WTC11 (cell line): ENCODE measurements around the gene NRXN2. TPM values are rescaled to one million over a fixed set of nuclear protein-coding genes. Genes with fewer than 3 reads are reported as not detected.

ENCODE experiments used
- ATAC-seq: fragments of 200-7000 bp; cut with Tn5 transposase; 2 replicates; pipeline ENCODE4 v1.10.0; 2021; ENCODE audit warnings: mild to moderate bottlenecking, moderate library complexity
- CTCF ChIA-PET: fragments of 300-600 bp; sonication (Branson Sonifier 250); formaldehyde crosslinking; loops from one replicate; lab custom pipeline; 2021; ENCODE audit warnings: antibody characterized with exemption; lab: Charles Lee
- POLR2A ChIA-PET: fragments of 350-600 bp; sonication (Branson Sonifier 250); formaldehyde crosslinking; loops from one replicate; lab custom pipeline; 2021; ENCODE audit warnings: antibody characterized with exemption; lab: Charles Lee
- DNase-seq: peaks from one replicate; pipeline ENCODE4 v3.0.0; 2021; ENCODE audit warnings: low spot score
- H3K27ac Mint-ChIP-seq: 2 replicates; pipeline ENCODE4 v1.8.0; 2021; ENCODE audit warnings: mixed read lengths
- H3K27me3 Mint-ChIP-seq: 2 replicates; pipeline ENCODE4 v1.8.0; 2021; ENCODE audit warnings: low read depth, mild to moderate bottlenecking, moderate library complexity, mixed read lengths
- H3K36me3 Mint-ChIP-seq: 2 replicates; pipeline ENCODE4 v1.8.0; 2021; ENCODE audit warnings: mixed read lengths
- H3K4me1 Mint-ChIP-seq: 2 replicates; pipeline ENCODE4 v1.8.0; 2022; ENCODE audit warnings: mixed read lengths
- H3K4me3 Mint-ChIP-seq: 2 replicates; pipeline ENCODE4 v1.8.0; 2021; ENCODE audit warnings: mild to moderate bottlenecking, moderate library complexity, mixed read lengths
- H3K9me3 Mint-ChIP-seq: 2 replicates; pipeline ENCODE4 v1.8.0; 2021; ENCODE audit warnings: mixed read lengths
- ESRRA ChIP-seq: sonication (generic); formaldehyde crosslinking; IDR thresholded peaks from 2 replicates; pipeline ENCODE4 v1.8.1; 2022; ENCODE audit warnings: mild to moderate bottlenecking, missing genetic modification reagents, borderline replicate concordance
- FOXK1 ChIP-seq: sonication (generic); formaldehyde crosslinking; IDR thresholded peaks from 2 replicates; pipeline ENCODE4 v1.8.0; 2022; ENCODE audit warnings: mild to moderate bottlenecking, moderate library complexity, missing genetic modification reagents
- GRHL2 ChIP-seq: fragments of 250-450 bp; sonication (Bioruptor Pico); IDR thresholded peaks from 2 replicates; pipeline ENCODE4 v1.8.0; 2022; ENCODE audit warnings: mild to moderate bottlenecking, moderate library complexity; ENCODE audit not compliant: insufficient replicate concordance, severe bottlenecking
- GTF2I ChIP-seq: fragments of 250-450 bp; sonication (Bioruptor Pico); conservative IDR thresholded peaks from 2 replicates; pipeline ENCODE4 v1.4.0; 2021; ENCODE audit warnings: mild to moderate bottlenecking
- HMGA2 ChIP-seq: fragments of 250-450 bp; sonication (Bioruptor Pico); IDR thresholded peaks from 2 replicates; pipeline ENCODE4 v1.4.0; 2021; ENCODE audit warnings: mild to moderate bottlenecking, moderate library complexity
- JAZF1 ChIP-seq: fragments of 250-450 bp; sonication (Bioruptor Pico); IDR thresholded peaks from 2 replicates; pipeline ENCODE4 v1.9.0; 2021; ENCODE audit warnings: moderate library complexity, mild to moderate bottlenecking, inconsistent platforms
- NFYB ChIP-seq: sonication (generic); formaldehyde crosslinking; conservative IDR thresholded peaks from 2 replicates; pipeline ENCODE4 v1.8.0; 2022; ENCODE audit warnings: low read depth, missing genetic modification reagents
- PRRX2 ChIP-seq: fragments of 250-450 bp; sonication (Bioruptor Pico); IDR thresholded peaks from 2 replicates; pipeline ENCODE4 v1.8.0; 2021; ENCODE audit warnings: mild to moderate bottlenecking
- RELA ChIP-seq: sonication (generic); formaldehyde crosslinking; IDR thresholded peaks from 2 replicates; pipeline ENCODE4 v1.8.1; 2022; ENCODE audit warnings: missing genetic modification reagents, mild to moderate bottlenecking, borderline replicate concordance
- ZBTB21 ChIP-seq: sonication (generic); formaldehyde crosslinking; IDR thresholded peaks from 2 replicates; pipeline ENCODE4 v1.8.1; 2023; ENCODE audit warnings: mild to moderate bottlenecking, missing genetic modification reagents, borderline replicate concordance
- ZNF138 ChIP-seq: sonication (generic); formaldehyde crosslinking; conservative IDR thresholded peaks from 2 replicates; pipeline ENCODE4 v1.8.1; 2022; ENCODE audit warnings: mild to moderate bottlenecking, moderate library complexity, missing genetic modification reagents
- ZNF219 ChIP-seq: sonication (generic); formaldehyde crosslinking; IDR thresholded peaks from 2 replicates; pipeline ENCODE4 v1.8.0; 2023; ENCODE audit warnings: missing genetic modification reagents, mild to moderate bottlenecking, borderline replicate concordance
- ZNF423 ChIP-seq: fragments of 250-450 bp; sonication (Bioruptor Pico); IDR thresholded peaks from 2 replicates; pipeline ENCODE4 v2.1.2; 2022; ENCODE audit warnings: mild to moderate bottlenecking, moderate library complexity
- total RNA-seq: library from RNA; stranded (reverse); gene quantifications from 3 replicates; pipeline ENCODE4 v1.2.3, GENCODE V29; 2021
- TF ChIP-seq, protein P1 (sequence below): sonication (generic); formaldehyde crosslinking; IDR thresholded peaks from 2 replicates; pipeline ENCODE4 v1.8.0; 2023; ENCODE audit warnings: missing genetic modification reagents, mild to moderate bottlenecking, borderline replicate concordance
- TF ChIP-seq, protein P2 (sequence below): fragments of 250-450 bp; sonication (Bioruptor Pico); IDR thresholded peaks from 2 replicates; pipeline ENCODE4 v1.9.0; 2021; ENCODE audit warnings: mild to moderate bottlenecking
- TF ChIP-seq, protein P3 (sequence below): sonication (generic); formaldehyde crosslinking; IDR thresholded peaks from 2 replicates; pipeline ENCODE4 v1.8.1; 2022; ENCODE audit warnings: low read depth, mild to moderate bottlenecking, moderate library complexity, missing genetic modification reagents, borderline replicate concordance
- TF ChIP-seq, protein P4 (sequence below): sonication (generic); formaldehyde crosslinking; IDR thresholded peaks from 2 replicates; pipeline ENCODE4 v1.8.1; 2023; ENCODE audit warnings: mild to moderate bottlenecking, missing genetic modification reagents, moderate library complexity
- TF ChIP-seq, protein P5 (sequence below): sonication (generic); formaldehyde crosslinking; conservative IDR thresholded peaks from 2 replicates; pipeline ENCODE4 v1.8.1; 2023; ENCODE audit warnings: mild to moderate bottlenecking, low read depth, missing genetic modification reagents, moderate library complexity

The NRXN2 gene
- total RNA-seq, 1 experiment from 2014 or later, result 8.6 TPM

DNA sequence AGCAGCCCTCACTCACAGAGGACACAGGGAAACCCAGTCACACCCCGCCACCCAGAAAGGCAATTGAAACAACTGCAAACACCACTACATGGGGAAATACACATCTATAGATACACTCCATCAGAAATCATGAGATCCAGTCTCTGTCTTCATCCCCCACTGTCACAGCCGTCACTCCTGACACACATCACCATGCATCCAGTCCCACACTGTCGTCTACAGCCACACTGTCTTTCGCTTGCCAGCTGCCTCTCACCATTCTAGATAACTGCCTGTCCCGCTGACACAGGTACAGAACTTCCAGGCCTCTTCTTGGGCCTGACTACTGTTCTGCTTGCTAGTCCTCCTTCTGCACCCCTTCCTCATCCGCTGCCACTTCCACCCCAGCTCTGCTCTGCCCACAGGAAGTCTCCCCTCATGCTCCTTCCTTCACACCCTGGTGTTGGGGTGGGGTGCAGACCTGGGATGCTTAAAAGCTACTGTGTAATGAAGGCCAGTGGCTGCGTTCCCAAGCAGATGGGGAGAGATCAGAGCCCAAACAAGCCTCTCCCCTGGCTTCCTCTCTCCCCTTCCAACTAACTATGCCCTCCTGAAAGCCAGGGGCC, 89.3 kb downstream of the NRXN2 start:
- Mint-ChIP-seq H3K9me3 (no peaks in the 10 kb centered on the region), H3K27me3 (peaks cover 80% of the 10 kb centered on the region), H3K36me3 (no peaks in the 10 kb centered on the region), H3K4me1 (peaks cover 15% of the 10 kb centered on the region), H3K27ac (no peak overlapping the region), H3K4me3 (no peak overlapping the region)
- POLR2A ChIA-PET, result no interaction called here
- TF ChIP-seq, protein P1, sequence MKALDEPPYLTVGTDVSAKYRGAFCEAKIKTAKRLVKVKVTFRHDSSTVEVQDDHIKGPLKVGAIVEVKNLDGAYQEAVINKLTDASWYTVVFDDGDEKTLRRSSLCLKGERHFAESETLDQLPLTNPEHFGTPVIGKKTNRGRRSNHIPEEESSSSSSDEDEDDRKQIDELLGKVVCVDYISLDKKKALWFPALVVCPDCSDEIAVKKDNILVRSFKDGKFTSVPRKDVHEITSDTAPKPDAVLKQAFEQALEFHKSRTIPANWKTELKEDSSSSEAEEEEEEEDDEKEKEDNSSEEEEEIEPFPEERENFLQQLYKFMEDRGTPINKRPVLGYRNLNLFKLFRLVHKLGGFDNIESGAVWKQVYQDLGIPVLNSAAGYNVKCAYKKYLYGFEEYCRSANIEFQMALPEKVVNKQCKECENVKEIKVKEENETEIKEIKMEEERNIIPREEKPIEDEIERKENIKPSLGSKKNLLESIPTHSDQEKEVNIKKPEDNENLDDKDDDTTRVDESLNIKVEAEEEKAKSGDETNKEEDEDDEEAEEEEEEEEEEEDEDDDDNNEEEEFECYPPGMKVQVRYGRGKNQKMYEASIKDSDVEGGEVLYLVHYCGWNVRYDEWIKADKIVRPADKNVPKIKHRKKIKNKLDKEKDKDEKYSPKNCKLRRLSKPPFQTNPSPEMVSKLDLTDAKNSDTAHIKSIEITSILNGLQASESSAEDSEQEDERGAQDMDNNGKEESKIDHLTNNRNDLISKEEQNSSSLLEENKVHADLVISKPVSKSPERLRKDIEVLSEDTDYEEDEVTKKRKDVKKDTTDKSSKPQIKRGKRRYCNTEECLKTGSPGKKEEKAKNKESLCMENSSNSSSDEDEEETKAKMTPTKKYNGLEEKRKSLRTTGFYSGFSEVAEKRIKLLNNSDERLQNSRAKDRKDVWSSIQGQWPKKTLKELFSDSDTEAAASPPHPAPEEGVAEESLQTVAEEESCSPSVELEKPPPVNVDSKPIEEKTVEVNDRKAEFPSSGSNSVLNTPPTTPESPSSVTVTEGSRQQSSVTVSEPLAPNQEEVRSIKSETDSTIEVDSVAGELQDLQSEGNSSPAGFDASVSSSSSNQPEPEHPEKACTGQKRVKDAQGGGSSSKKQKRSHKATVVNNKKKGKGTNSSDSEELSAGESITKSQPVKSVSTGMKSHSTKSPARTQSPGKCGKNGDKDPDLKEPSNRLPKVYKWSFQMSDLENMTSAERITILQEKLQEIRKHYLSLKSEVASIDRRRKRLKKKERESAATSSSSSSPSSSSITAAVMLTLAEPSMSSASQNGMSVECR (CRISPR knock-in tag), result no peak
- TF ChIP-seq, protein P2, sequence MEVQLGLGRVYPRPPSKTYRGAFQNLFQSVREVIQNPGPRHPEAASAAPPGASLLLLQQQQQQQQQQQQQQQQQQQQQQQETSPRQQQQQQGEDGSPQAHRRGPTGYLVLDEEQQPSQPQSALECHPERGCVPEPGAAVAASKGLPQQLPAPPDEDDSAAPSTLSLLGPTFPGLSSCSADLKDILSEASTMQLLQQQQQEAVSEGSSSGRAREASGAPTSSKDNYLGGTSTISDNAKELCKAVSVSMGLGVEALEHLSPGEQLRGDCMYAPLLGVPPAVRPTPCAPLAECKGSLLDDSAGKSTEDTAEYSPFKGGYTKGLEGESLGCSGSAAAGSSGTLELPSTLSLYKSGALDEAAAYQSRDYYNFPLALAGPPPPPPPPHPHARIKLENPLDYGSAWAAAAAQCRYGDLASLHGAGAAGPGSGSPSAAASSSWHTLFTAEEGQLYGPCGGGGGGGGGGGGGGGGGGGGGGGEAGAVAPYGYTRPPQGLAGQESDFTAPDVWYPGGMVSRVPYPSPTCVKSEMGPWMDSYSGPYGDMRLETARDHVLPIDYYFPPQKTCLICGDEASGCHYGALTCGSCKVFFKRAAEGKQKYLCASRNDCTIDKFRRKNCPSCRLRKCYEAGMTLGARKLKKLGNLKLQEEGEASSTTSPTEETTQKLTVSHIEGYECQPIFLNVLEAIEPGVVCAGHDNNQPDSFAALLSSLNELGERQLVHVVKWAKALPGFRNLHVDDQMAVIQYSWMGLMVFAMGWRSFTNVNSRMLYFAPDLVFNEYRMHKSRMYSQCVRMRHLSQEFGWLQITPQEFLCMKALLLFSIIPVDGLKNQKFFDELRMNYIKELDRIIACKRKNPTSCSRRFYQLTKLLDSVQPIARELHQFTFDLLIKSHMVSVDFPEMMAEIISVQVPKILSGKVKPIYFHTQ, result no peak
- TF ChIP-seq, protein P3, sequence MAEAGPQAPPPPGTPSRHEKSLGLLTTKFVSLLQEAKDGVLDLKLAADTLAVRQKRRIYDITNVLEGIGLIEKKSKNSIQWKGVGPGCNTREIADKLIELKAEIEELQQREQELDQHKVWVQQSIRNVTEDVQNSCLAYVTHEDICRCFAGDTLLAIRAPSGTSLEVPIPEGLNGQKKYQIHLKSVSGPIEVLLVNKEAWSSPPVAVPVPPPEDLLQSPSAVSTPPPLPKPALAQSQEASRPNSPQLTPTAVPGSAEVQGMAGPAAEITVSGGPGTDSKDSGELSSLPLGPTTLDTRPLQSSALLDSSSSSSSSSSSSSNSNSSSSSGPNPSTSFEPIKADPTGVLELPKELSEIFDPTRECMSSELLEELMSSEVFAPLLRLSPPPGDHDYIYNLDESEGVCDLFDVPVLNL (CRISPR knock-in tag), result no peak
- TF ChIP-seq ZNF138 (CRISPR knock-in tag) (no peak), ZNF423 (no peak), GRHL2 (CRISPR knock-in tag) (no peak), RELA (CRISPR knock-in tag) (no peak), ZBTB21 (CRISPR knock-in tag) (no peak), ZNF219 (CRISPR knock-in tag) (no peak), PRRX2 (no peak), HMGA2 (CRISPR knock-in tag) (no peak), ESRRA (CRISPR knock-in tag) (no peak), GTF2I (CRISPR knock-in tag) (no peak), FOXK1 (CRISPR knock-in tag) (no peak), JAZF1 (CRISPR knock-in tag) (no peak), NFYB (CRISPR knock-in tag) (no peak)
- TF ChIP-seq, protein P4, sequence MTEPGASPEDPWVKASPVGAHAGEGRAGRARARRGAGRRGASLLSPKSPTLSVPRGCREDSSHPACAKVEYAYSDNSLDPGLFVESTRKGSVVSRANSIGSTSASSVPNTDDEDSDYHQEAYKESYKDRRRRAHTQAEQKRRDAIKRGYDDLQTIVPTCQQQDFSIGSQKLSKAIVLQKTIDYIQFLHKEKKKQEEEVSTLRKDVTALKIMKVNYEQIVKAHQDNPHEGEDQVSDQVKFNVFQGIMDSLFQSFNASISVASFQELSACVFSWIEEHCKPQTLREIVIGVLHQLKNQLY (CRISPR knock-in tag), result no peak
- TF ChIP-seq, protein P5, sequence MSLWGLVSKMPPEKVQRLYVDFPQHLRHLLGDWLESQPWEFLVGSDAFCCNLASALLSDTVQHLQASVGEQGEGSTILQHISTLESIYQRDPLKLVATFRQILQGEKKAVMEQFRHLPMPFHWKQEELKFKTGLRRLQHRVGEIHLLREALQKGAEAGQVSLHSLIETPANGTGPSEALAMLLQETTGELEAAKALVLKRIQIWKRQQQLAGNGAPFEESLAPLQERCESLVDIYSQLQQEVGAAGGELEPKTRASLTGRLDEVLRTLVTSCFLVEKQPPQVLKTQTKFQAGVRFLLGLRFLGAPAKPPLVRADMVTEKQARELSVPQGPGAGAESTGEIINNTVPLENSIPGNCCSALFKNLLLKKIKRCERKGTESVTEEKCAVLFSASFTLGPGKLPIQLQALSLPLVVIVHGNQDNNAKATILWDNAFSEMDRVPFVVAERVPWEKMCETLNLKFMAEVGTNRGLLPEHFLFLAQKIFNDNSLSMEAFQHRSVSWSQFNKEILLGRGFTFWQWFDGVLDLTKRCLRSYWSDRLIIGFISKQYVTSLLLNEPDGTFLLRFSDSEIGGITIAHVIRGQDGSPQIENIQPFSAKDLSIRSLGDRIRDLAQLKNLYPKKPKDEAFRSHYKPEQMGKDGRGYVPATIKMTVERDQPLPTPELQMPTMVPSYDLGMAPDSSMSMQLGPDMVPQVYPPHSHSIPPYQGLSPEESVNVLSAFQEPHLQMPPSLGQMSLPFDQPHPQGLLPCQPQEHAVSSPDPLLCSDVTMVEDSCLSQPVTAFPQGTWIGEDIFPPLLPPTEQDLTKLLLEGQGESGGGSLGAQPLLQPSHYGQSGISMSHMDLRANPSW (CRISPR knock-in tag), result no peak
- no peak for ATAC-seq
- CTCF ChIA-PET, result interaction anchor here (7.7 kb wide), 1 partner anchor 17 kb away, joined by 194 read pairs; no protein-coding TSS in a partner anchor
- no peak for DNase-seq
